Measurements from ENCODE around the gene RASAL2. TPM values are rescaled to one million over a fixed set of nuclear protein-coding genes. Genes with fewer than 3 reads are reported as not detected.

RASAL2 gene
- total and polyA plus RNA-seq, 2 experiments from 2014 or later, result 16.0 to 42.2 TPM

DNA sequence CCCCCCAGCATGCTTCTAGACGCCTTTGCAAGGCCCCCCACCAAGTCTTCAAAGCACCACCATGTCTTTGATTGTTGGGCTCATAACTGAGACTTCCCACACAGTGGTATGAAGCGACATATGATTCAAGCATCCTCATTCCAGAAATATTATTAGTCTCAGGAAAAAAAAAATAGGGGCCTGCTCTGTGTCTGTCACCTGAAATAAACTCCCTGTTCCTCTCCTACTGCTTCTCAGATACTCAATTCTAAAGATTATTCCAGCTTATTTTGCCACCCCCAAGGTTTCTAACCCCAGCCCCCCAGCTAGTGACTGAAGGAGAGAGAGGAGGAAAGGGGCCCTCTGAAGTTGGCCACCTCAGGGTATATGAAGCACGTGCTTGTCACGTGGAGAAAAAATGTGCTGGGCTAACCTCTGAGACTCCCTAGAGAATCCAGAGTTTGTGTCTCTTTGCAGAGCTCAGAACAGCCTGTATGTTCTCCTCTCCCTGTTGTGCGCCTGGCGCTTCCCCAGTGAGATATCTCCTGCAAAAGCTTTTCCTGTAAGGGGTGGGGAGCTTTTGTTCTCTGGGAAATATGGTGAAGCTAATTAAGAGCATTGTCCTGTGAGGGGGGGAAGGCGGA, 35.9 kb upstream of the RASAL2 start:
- peaks cover 68% of the 10 kb centered on the region for H3K4me1 Mint-ChIP-seq
- H3K27me3 Mint-ChIP-seq (ENCODE audit: insufficient read depth, low read depth, poor library complexity), result peaks cover 3% of the 10 kb centered on the region
- DNase-seq (ENCODE audit: low spot score), result peak; percentile 42
- H3K79me2 ChIP-seq (replicated peaks; ENCODE audit: insufficient read depth), result no peaks in the 10 kb centered on the region
- H3K9me2 ChIP-seq (ENCODE audit: insufficient read depth), result no peaks in the 10 kb centered on the region
- peaks cover 71% of the 10 kb centered on the region for H3K4me1 ChIP-seq (ENCODE audit: insufficient read depth)
- H3K27ac Mint-ChIP-seq, result peak overlapping the region; percentile 51; the same call in 1 of the 2 replicates
- H3F3A ChIP-seq (replicated peaks; ENCODE audit: low read depth), result peaks cover 8% of the 10 kb centered on the region
- TF ChIP-seq ZNF331 (CRISPR knock-in tag; IDR thresholded peaks at IDR 0.05; ENCODE audit: low read depth) (no peak), ZNF114 (CRISPR knock-in tag; IDR thresholded peaks at IDR 0.05) (no peak), NANOG (IDR thresholded peaks at IDR 0.05; ENCODE audit: borderline replicate concordance) (no peak), POLR2AphosphoS5 (IDR thresholded peaks at IDR 0.05; ENCODE audit: low read depth) (no peak), JUNB (IDR thresholded peaks at IDR 0.05; ENCODE audit: unreplicated experiment) (no peak), EZH2phosphoT487 (IDR thresholded peaks at IDR 0.05; ENCODE audit: unreplicated experiment) (no peak), EZH2 (IDR thresholded peaks at IDR 0.05; ENCODE audit: low read depth, unreplicated experiment) (no peak), CREB1 (CRISPR knock-in tag; IDR thresholded peaks at IDR 0.05; ENCODE audit: low read depth) (no peak), STAT1 (IDR thresholded peaks at IDR 0.05; ENCODE audit: unreplicated experiment) (no peak)
- TF ChIP-seq, protein P1, sequence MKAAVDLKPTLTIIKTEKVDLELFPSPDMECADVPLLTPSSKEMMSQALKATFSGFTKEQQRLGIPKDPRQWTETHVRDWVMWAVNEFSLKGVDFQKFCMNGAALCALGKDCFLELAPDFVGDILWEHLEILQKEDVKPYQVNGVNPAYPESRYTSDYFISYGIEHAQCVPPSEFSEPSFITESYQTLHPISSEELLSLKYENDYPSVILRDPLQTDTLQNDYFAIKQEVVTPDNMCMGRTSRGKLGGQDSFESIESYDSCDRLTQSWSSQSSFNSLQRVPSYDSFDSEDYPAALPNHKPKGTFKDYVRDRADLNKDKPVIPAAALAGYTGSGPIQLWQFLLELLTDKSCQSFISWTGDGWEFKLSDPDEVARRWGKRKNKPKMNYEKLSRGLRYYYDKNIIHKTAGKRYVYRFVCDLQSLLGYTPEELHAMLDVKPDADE (IDR thresholded peaks at IDR 0.05), result no peak
- TF ChIP-seq, protein P2, sequence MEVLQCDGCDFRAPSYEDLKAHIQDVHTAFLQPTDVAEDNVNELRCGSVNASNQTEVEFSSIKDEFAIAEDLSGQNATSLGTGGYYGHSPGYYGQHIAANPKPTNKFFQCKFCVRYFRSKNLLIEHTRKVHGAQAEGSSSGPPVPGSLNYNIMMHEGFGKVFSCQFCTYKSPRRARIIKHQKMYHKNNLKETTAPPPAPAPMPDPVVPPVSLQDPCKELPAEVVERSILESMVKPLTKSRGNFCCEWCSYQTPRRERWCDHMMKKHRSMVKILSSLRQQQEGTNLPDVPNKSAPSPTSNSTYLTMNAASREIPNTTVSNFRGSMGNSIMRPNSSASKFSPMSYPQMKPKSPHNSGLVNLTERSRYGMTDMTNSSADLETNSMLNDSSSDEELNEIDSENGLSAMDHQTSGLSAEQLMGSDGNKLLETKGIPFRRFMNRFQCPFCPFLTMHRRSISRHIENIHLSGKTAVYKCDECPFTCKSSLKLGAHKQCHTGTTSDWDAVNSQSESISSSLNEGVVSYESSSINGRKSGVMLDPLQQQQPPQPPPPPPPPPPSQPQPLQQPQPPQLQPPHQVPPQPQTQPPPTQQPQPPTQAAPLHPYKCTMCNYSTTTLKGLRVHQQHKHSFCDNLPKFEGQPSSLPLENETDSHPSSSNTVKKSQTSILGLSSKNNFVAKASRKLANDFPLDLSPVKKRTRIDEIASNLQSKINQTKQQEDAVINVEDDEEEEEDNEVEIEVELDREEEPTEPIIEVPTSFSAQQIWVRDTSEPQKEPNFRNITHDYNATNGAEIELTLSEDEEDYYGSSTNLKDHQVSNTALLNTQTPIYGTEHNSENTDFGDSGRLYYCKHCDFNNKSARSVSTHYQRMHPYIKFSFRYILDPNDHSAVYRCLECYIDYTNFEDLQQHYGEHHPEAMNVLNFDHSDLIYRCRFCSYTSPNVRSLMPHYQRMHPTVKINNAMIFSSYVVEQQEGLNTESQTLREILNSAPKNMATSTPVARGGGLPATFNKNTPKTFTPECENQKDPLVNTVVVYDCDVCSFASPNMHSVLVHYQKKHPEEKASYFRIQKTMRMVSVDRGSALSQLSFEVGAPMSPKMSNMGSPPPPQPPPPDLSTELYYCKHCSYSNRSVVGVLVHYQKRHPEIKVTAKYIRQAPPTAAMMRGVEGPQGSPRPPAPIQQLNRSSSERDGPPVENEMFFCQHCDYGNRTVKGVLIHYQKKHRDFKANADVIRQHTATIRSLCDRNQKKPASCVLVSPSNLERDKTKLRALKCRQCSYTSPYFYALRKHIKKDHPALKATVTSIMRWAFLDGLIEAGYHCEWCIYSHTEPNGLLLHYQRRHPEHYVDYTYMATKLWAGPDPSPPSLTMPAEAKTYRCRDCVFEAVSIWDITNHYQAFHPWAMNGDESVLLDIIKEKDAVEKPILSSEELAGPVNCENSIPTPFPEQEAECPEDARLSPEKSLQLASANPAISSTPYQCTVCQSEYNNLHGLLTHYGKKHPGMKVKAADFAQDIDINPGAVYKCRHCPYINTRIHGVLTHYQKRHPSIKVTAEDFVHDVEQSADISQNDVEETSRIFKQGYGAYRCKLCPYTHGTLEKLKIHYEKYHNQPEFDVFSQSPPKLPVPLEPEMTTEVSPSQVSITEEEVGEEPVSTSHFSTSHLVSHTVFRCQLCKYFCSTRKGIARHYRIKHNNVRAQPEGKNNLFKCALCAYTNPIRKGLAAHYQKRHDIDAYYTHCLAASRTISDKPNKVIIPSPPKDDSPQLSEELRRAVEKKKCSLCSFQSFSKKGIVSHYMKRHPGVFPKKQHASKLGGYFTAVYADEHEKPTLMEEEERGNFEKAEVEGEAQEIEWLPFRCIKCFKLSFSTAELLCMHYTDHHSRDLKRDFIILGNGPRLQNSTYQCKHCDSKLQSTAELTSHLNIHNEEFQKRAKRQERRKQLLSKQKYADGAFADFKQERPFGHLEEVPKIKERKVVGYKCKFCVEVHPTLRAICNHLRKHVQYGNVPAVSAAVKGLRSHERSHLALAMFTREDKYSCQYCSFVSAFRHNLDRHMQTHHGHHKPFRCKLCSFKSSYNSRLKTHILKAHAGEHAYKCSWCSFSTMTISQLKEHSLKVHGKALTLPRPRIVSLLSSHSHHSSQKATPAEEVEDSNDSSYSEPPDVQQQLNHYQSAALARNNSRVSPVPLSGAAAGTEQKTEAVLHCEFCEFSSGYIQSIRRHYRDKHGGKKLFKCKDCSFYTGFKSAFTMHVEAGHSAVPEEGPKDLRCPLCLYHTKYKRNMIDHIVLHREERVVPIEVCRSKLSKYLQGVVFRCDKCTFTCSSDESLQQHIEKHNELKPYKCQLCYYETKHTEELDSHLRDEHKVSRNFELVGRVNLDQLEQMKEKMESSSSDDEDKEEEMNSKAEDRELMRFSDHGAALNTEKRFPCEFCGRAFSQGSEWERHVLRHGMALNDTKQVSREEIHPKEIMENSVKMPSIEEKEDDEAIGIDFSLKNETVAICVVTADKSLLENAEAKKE (CRISPR knock-in tag; IDR thresholded peaks at IDR 0.05), result no peak
- TF ChIP-seq, protein P3, sequence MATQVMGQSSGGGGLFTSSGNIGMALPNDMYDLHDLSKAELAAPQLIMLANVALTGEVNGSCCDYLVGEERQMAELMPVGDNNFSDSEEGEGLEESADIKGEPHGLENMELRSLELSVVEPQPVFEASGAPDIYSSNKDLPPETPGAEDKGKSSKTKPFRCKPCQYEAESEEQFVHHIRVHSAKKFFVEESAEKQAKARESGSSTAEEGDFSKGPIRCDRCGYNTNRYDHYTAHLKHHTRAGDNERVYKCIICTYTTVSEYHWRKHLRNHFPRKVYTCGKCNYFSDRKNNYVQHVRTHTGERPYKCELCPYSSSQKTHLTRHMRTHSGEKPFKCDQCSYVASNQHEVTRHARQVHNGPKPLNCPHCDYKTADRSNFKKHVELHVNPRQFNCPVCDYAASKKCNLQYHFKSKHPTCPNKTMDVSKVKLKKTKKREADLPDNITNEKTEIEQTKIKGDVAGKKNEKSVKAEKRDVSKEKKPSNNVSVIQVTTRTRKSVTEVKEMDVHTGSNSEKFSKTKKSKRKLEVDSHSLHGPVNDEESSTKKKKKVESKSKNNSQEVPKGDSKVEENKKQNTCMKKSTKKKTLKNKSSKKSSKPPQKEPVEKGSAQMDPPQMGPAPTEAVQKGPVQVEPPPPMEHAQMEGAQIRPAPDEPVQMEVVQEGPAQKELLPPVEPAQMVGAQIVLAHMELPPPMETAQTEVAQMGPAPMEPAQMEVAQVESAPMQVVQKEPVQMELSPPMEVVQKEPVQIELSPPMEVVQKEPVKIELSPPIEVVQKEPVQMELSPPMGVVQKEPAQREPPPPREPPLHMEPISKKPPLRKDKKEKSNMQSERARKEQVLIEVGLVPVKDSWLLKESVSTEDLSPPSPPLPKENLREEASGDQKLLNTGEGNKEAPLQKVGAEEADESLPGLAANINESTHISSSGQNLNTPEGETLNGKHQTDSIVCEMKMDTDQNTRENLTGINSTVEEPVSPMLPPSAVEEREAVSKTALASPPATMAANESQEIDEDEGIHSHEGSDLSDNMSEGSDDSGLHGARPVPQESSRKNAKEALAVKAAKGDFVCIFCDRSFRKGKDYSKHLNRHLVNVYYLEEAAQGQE (IDR thresholded peaks at IDR 0.05; ENCODE audit: unreplicated experiment), result no peak
- TF ChIP-seq, protein P4, sequence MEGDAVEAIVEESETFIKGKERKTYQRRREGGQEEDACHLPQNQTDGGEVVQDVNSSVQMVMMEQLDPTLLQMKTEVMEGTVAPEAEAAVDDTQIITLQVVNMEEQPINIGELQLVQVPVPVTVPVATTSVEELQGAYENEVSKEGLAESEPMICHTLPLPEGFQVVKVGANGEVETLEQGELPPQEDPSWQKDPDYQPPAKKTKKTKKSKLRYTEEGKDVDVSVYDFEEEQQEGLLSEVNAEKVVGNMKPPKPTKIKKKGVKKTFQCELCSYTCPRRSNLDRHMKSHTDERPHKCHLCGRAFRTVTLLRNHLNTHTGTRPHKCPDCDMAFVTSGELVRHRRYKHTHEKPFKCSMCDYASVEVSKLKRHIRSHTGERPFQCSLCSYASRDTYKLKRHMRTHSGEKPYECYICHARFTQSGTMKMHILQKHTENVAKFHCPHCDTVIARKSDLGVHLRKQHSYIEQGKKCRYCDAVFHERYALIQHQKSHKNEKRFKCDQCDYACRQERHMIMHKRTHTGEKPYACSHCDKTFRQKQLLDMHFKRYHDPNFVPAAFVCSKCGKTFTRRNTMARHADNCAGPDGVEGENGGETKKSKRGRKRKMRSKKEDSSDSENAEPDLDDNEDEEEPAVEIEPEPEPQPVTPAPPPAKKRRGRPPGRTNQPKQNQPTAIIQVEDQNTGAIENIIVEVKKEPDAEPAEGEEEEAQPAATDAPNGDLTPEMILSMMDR (conservative IDR thresholded peaks at IDR 0.05; ENCODE audit: low read depth in 2 of 2), result no peak
- peak; percentile 20 for ATAC-seq
- H4K20me1 ChIP-seq (replicated peaks; ENCODE audit: insufficient read depth), result no peaks in the 10 kb centered on the region
- H3K36me3 Mint-ChIP-seq (ENCODE audit: low read depth), result no peaks in the 10 kb centered on the region
- no peak overlapping the region for H3K4me3 ChIP-seq
- H3K4me2 ChIP-seq, result peak overlapping the region; percentile 58
- H3K27me3 ChIP-seq (ENCODE audit: insufficient read depth), result no peaks in the 10 kb centered on the region
- H3K4me3 Mint-ChIP-seq, result no peak overlapping the region
- H3K9me3 Mint-ChIP-seq, result no peaks in the 10 kb centered on the region
- 0 out of 2 replicates have a peak overlapping the region, but pooled peaks have one; percentile 1 for H3K27ac ChIP-seq (ENCODE audit: low read depth)
- H3K36me3 ChIP-seq (ENCODE audit: insufficient read depth), result no peaks in the 10 kb centered on the region
- peak overlapping the region; percentile 72 for H2AFZ ChIP-seq

All from GM23338 (cell line).